ENCODE measurements around the gene NFYA. TPM values are rescaled to one million over a fixed set of nuclear protein-coding genes. Genes with fewer than 3 reads are reported as not detected.

NFYA gene
- total and polyA plus RNA-seq, 2 of the 13 experiments (the other 11 are each of a cell fraction or from before 2014, with no cell fraction given): 16.0 to 22.9 TPM

DNA sequence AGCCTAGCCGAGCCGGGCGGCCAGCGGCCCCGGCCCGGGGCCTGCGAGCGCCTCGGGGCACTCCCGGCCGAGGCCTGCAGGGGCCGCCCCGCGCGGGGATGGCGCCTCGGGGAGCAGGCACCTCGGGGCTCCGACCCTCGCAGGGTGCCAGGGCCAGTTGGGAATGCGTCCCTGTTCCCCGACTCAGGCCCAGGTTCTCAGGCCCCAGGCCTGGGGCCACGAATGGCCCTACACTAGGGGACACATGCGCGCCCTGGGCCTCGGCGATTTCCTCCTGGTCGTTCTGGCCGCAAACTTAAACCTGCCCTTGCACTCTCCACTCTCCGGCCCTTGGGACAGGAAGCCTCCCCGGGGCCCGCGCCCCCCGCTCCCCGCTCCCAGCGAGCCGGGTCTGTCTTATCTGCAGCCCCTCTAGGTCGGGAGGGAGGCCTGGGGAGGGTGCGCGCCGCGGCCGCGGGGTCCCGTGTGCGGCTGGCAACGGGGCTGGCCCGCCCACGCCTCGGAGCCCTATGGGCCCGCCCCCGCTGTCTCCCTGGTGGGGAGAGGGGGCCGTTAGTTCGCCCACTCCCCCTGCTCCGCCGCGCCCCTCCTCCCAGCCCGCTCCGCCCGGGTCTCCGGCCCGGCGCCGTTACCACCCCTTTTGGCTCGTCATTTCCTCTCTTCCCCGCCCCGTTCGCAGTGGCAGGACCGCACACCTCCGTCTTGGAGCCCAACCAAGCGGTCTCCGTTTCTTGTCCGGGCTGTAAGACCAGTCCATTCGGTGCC is 611 bp downstream of the NFYA start (continued):
- TF ChIP-seq SETDB1 (CRISPR knock-in tag; IDR thresholded peaks at IDR 0.05; ENCODE audit: borderline replicate concordance): no peak
- TF ChIP-seq CENPT (CRISPR knock-in tag; IDR thresholded peaks at IDR 0.05; ENCODE audit: low read depth): peak; percentile 71; the same call in 1 of the 2 replicates
- no peak; the same call in 1 of the 2 replicates for TF ChIP-seq ATF7-NPFF (CRISPR knock-in tag; IDR thresholded peaks at IDR 0.05; ENCODE audit: low read depth)
- no peak for TF ChIP-seq KLF6 (CRISPR knock-in tag; IDR thresholded peaks at IDR 0.05)
- TF ChIP-seq, protein P1, sequence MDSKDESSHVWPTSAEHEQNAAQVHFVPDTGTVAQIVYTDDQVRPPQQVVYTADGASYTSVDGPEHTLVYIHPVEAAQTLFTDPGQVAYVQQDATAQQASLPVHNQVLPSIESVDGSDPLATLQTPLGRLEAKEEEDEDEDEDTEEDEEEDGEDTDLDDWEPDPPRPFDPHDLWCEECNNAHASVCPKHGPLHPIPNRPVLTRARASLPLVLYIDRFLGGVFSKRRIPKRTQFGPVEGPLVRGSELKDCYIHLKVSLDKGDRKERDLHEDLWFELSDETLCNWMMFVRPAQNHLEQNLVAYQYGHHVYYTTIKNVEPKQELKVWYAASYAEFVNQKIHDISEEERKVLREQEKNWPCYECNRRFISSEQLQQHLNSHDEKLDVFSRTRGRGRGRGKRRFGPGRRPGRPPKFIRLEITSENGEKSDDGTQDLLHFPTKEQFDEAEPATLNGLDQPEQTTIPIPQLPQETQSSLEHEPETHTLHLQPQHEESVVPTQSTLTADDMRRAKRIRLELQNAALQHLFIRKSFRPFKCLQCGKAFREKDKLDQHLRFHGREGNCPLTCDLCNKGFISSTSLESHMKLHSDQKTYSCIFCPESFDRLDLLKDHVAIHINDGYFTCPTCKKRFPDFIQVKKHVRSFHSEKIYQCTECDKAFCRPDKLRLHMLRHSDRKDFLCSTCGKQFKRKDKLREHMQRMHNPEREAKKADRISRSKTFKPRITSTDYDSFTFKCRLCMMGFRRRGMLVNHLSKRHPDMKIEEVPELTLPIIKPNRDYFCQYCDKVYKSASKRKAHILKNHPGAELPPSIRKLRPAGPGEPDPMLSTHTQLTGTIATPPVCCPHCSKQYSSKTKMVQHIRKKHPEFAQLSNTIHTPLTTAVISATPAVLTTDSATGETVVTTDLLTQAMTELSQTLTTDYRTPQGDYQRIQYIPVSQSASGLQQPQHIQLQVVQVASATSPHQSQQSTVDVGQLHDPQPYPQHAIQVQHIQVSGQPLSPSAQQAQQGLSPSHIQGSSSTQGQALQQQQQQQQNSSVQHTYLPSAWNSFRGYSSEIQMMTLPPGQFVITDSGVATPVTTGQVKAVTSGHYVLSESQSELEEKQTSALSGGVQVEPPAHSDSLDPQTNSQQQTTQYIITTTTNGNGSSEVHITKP (CRISPR knock-in tag; IDR thresholded peaks at IDR 0.05; ENCODE audit: low read depth): no peak; the same call in 1 of the 2 replicates
- peak; percentile 47 for TF ChIP-seq ZNF781 (CRISPR knock-in tag; IDR thresholded peaks at IDR 0.05; ENCODE audit: borderline replicate concordance, not compliant biosample characterization)
- no peak for TF ChIP-seq LCORL (IDR thresholded peaks at IDR 0.05)
- peak; percentile 85 for TF ChIP-seq LCORL (CRISPR knock-in tag; IDR thresholded peaks at IDR 0.05)
- TF ChIP-seq CREB1 (IDR thresholded peaks at IDR 0.05): peak; percentile 53
- peak; percentile 87 for TF ChIP-seq CREB1 (CRISPR knock-in tag; IDR thresholded peaks at IDR 0.05)
- TF ChIP-seq, protein P2, sequence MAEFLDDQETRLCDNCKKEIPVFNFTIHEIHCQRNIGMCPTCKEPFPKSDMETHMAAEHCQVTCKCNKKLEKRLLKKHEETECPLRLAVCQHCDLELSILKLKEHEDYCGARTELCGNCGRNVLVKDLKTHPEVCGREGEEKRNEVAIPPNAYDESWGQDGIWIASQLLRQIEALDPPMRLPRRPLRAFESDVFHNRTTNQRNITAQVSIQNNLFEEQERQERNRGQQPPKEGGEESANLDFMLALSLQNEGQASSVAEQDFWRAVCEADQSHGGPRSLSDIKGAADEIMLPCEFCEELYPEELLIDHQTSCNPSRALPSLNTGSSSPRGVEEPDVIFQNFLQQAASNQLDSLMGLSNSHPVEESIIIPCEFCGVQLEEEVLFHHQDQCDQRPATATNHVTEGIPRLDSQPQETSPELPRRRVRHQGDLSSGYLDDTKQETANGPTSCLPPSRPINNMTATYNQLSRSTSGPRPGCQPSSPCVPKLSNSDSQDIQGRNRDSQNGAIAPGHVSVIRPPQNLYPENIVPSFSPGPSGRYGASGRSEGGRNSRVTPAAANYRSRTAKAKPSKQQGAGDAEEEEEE (CRISPR knock-in tag; IDR thresholded peaks at IDR 0.05; ENCODE audit: borderline replicate concordance): no peak
- TF ChIP-seq, protein P3, sequence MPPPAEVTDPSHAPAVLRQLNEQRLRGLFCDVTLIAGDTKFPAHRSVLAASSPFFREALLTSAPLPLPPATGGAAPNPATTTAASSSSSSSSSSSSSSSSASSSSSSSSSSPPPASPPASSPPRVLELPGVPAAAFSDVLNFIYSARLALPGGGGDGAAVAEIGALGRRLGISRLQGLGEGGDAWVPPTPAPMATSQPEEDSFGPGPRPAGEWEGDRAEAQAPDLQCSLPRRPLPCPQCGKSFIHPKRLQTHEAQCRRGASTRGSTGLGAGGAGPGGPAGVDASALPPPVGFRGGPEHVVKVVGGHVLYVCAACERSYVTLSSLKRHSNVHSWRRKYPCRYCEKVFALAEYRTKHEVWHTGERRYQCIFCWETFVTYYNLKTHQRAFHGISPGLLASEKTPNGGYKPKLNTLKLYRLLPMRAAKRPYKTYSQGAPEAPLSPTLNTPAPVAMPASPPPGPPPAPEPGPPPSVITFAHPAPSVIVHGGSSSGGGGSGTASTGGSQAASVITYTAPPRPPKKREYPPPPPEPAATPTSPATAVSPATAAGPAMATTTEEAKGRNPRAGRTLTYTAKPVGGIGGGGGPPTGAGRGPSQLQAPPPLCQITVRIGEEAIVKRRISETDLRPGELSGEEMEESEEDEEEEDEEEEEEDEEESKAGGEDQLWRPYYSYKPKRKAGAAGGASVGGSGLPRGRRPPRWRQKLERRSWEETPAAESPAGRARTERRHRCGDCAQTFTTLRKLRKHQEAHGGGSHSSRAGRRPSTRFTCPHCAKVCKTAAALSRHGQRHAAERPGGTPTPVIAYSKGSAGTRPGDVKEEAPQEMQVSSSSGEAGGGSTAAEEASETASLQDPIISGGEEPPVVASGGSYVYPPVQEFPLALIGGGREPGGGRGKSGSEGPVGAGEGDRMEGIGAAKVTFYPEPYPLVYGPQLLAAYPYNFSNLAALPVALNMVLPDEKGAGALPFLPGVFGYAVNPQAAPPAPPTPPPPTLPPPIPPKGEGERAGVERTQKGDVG (CRISPR knock-in tag; IDR thresholded peaks at IDR 0.05; ENCODE audit: borderline replicate concordance): no peak
- peak; percentile 92 for TF ChIP-seq GABPB1 (CRISPR knock-in tag; IDR thresholded peaks at IDR 0.05)
- TF ChIP-seq TP53 (CRISPR knock-in tag; conservative IDR thresholded peaks at IDR 0.05): 0 out of 2 replicates have a peak, but pooled peaks have one; percentile 58
- peak; percentile 29; the same call in 1 of the 2 replicates for TF ChIP-seq ZNF670 (CRISPR knock-in tag; IDR thresholded peaks at IDR 0.05; ENCODE audit: borderline replicate concordance)
- TF ChIP-seq FOSL2 (CRISPR knock-in tag; IDR thresholded peaks at IDR 0.05): no peak; the same call in 1 of the 2 replicates
- no peak for TF ChIP-seq WIZ (CRISPR knock-in tag; IDR thresholded peaks at IDR 0.05)
- TF ChIP-seq ZNF552 (CRISPR knock-in tag; IDR thresholded peaks at IDR 0.05; ENCODE audit: borderline replicate concordance): 0 out of 2 replicates have a peak, but pooled peaks have one; percentile 64
- 0 out of 2 replicates have a peak, but pooled peaks have one; percentile 19 for TF ChIP-seq ZNF761 (CRISPR knock-in tag; conservative IDR thresholded peaks at IDR 0.05)
- TF ChIP-seq ETV5 (CRISPR knock-in tag; IDR thresholded peaks at IDR 0.05; ENCODE audit: borderline replicate concordance): peak; percentile 63; the same call in 1 of the 2 replicates
